Vagina (tissue), 2 donors: ENCODE measurements around the gene FAM72C.
"Not testable (repeated sequence)": the region's sequence is repeated elsewhere in the genome, so short reads cannot be mapped to it uniquely, and the experiment has no call there.

Source experiments
- POLR2AphosphoS5 ChIP-seq, 2 donors: sonication (generic); formaldehyde crosslinking; IDR thresholded peaks; one replicate each; pipeline ENCODE4 v1.9.0; 2017; ENCODE audit warnings: antibody characterized with exemption in 2 of 2, mild to moderate bottlenecking in 2 of 2, low read depth in 1 of 2; ENCODE audit not compliant: insufficient read depth in 1 of 2
- TF ChIP-seq, protein P1 (sequence below), 3 experiments: fragments of 450-650 bp in 2 of 3; fragments of 200-600 bp in 1 of 3; sonication (generic) in 1 of 3; IDR thresholded peaks; one replicate each; pipeline ENCODE4 v1.5.1; 2017 to 2019; ENCODE audit warnings: antibody characterized with exemption in 3 of 3, mild to moderate bottlenecking in 2 of 3, moderate library complexity in 2 of 3

DNA sequence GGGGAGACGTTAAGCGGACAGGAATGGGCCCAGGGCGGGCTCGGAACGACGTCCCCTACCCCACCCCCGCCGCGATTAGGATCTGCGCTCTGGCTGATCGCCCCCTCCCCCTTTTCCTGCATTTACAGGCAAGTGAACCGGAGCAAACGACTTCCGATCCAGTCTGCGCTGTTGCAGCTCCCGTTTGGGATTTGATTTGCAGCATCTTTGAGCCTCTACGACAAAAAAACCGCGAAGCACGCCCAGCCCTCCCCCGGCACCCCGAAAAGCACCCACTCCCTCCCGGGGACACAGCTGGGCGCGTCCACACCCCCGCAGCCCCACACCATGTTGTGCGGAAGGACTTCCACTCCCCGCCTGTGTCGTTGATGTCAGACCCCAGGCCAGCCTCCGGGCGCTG, 2.6 kb upstream of the FAM72C start:
- TF ChIP-seq, protein P1, sequence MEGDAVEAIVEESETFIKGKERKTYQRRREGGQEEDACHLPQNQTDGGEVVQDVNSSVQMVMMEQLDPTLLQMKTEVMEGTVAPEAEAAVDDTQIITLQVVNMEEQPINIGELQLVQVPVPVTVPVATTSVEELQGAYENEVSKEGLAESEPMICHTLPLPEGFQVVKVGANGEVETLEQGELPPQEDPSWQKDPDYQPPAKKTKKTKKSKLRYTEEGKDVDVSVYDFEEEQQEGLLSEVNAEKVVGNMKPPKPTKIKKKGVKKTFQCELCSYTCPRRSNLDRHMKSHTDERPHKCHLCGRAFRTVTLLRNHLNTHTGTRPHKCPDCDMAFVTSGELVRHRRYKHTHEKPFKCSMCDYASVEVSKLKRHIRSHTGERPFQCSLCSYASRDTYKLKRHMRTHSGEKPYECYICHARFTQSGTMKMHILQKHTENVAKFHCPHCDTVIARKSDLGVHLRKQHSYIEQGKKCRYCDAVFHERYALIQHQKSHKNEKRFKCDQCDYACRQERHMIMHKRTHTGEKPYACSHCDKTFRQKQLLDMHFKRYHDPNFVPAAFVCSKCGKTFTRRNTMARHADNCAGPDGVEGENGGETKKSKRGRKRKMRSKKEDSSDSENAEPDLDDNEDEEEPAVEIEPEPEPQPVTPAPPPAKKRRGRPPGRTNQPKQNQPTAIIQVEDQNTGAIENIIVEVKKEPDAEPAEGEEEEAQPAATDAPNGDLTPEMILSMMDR (IDR thresholded peaks at IDR 0.05), result not testable (repeated sequence)
- TF ChIP-seq POLR2AphosphoS5 (IDR thresholded peaks at IDR 0.05; ENCODE audit: insufficient read depth in 1 of 2, low read depth in 1 of 2), result not testable (repeated sequence)
